HG02973 (cell line): ENCODE measurements around the gene MGST3.
"Not testable (repeated sequence)": the region's sequence is repeated elsewhere in the genome, so short reads cannot be mapped to it uniquely, and the experiment has no call there.

Experiments used
- ATAC-seq: cut with Tn5 transposase; IDR thresholded peaks from one replicate; pipeline ENCODE4 v1.9.1; 2021; ENCODE audit warnings: moderate library complexity; ENCODE audit not compliant: unreplicated experiment

The MGST3 gene

DNA sequence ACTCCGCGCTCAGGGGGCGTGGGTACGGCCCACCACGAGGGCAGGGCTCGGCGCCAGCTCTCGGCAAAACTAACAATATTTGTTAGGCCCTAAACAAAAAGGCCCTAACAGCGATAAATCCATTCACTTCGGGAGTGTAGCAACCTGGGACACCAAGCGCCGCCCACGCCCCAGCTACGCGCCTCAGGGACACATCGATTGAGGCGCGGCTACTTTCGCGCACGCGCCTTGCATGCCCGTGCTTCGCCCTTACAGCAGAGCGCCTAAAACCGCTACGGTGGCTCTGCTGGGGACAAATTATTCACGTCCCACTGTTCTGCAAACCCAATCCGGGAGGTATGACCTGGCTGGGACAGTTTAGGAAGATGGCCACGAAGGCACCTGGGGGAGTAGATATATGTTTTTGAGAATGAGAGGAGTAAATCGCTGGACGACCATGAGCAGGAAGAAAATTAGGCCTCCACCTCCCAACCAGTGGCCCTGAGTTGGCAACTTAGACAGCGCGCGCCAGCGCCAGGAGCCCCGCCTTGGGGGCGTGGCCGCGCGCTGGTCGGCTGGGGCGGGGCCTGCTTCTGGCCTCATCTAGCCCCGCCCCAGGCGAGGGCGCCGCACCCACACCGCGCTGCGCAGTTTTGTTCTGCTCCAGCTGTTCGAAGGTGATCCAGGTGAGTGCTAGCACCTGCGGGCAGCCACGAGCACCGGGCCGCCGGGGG, at the start of gene MGST3:
TSS of gene MGST3 (plus strand) at position 606 of the 713 bp plus-strand sequence. CDS start 18,614 bp downstream, outside the sequence.
- ATAC-seq, result peak; percentile 84

DNA sequence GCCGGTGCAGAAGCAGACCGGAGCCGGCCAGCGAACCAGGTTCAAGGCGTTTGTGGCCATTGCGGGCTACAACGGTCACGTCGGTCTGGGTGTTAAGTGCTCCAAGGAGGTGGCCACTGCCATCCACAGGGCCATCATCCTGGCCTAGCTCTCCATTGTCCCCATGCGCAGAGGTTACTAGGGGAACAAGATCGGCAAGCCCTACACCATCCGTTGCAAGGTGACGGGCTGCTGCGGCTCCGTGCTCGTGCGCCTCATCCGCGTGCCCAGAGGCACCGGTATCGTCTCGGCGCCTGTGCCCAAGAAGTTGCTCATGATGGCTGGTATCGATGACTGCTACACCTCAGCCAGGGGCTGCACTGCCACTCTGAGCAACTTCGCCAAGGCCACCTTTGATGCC, 49.1 kb upstream of the MGST3 start:
- ATAC-seq, result no peak

DNA sequence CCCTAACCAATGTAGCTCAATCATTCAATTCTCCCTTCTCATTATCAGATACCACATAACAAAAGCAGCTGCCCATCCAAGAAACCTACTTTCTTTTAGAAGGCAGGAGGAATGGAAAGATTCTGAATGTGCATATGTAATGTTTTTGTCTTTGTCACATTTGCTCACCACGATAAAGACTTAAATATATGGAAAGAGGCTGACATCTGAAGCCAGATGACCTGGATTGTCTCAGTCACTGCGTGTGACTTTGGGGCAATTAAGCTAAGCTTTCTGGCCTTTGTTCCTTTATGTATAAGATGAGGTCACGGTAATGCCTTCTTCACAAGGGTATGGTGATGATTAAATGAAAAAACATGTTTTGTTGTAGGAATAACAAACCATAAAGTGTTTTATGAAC, 44.6 kb upstream of the MGST3 start:
- no peak for ATAC-seq

DNA sequence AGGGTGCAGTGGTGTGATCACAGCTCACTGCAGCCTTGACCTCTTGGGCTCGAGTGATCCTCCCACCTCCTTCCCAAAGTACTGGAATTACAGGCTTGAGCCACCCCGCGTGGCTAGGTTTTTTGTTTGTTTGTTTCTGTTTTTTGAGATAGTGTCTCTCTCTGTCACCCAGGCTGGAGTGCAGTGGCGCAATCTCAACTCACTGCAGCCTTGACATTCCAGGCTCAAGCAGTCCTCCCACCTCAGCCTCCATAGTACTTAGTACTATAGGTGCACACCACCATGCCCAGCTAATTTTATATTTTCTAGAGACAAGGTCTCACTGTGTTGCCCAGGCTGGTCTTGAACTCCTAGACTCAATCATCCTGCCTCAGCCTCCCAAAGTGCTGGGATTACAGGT, 39.6 kb upstream of the MGST3 start:
- not testable (repeated sequence) for ATAC-seq

DNA sequence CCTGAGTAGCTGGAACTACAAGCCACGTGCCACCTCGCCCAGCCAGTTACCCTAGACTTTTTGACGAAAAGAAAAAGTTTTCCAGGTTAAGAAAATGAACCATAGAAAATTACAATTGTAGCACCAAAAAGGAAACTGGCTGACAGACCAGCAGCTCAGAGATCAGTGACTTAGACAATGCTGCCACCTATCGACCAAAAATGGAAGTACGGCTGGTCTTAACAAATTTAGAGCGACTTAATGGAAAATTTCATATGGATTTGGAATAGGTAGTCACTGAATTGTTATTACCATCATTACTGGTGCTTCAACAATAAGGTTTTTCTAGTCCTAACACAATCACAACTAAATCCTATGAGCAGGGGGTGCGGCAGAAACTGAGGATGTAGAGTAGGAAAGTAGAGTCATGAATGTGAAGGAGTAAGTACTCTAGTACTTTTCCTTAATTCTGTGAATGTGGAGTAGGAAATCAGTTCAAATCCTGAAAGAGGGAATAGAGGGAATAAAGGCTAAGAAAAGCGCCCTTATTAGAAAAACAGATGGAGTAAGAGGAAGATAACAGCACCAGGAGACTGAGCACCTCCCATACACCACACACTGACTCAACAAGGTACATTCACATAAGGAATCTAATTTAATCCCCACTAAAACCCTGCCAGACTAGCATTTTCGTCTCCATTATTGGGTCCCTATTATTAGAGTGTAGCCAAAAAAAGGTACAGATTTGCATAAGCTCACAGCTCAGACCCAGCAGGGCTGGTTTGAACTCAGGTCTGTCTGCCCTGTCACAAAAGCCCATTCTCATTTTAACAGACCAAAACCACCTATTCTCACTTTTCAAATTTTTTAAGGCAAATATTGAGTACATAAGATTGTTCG, 37.9 kb upstream of the MGST3 start:
- ATAC-seq, result no peak

DNA sequence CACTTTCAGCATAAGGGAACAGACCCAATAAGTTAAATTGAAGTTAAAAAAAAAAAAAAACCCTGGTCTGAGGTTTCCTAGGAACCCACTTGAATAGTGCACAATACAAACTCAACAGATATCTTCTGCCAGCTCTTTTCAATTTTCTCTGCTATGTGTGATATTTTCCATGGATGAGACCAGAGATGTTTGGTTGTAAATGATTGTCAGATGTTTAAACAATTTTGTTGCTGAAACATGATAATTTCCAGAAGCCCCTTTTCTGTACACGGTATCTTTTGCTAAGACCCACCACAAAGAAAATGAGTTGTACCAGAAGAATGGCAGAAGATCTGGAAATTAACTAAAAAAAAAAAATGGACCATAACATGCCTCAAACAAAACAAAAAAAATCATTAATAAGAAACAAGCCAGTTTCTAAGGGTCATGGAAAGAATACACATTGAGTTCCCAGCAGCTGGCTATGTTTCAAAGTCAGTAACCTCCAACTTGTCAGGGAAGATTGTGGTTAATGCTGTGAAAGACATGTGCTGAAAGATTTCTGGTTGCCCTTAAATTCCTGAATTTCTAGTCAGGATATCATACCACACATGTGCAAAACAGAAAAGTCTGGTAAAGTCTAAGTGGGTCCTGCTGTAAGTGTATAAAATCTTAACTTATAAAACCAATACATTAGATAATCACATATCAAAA, 35.6 kb upstream of the MGST3 start:
- ATAC-seq, result no peak

DNA sequence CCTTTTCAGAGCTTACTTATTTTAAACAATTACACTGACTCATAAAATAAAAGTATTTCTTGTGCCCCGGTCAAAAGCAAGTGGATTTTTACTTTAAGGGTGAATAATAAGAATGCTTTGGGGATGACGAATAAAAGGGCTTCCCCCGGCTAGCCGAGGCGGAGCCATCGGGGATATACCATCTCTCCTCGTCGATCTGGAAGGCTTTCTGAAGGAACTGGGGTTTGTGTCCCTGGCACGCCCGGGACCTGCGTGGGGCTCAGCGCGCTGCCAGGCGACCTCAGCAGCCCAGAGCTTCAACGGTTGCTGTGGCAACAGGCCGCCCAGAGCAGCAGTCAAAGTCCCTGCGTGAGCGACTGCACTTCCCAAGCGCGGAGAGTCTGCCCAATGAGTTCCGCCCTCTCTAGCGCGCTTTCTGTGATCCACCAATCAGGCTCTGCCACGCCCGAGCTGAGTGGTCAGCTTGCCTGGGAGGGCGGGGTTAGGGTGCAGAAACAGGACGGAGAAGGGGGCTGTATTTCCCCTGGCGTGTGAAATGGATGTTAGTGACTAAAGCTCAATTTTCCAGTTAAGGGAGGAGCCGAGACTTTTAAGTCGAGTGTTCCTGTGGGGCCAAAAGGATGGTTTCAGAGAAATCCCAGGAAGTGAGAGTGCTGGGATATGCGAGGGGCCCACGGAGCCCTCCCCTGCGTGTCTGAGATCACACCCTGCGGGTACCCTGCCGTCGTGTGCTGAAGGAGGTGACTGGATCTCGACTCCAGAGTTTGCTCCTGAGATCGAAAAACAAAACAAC, 33.0 kb upstream of the MGST3 start:
- peak; percentile 97 for ATAC-seq

DNA sequence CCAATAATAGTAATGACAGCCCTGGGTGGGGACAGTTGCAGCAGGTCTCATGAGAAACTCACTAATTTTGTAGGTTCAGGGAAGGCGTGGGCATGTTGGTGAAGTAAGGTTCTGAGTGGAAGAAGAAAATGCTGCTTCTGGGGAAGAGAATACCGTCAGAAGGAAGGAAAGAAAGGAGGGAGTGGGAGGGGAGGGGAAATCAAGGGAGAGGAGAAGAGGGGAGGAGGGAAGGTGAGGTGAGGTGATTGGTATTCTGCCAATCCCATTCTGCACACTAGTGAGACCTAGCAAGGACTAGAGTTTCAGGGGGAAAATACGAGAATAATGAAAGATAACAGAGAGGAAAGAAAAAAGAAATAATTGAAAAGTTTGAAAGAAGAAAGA, 32.4 kb upstream of the MGST3 start:
- no peak for ATAC-seq

DNA sequence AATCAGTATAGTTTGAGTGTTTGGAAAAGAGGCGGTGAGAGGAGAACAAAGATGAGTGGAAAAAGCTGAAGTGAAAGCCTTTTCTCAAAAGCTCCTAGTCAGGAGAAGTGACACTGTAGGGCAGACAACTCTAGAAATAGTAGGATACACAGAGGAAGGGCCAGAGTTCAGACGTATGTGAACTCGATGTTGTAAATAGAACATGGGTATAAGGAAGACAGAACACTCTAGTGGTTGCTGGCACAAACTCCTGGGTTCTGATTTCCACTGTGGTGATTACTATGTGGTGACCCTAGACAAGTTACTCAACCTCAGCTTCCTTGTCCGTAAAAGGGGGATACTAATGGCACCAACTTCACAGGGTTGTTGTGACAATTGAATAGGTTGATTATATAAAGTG, 30.2 kb upstream of the MGST3 start:
- ATAC-seq, result no peak

DNA sequence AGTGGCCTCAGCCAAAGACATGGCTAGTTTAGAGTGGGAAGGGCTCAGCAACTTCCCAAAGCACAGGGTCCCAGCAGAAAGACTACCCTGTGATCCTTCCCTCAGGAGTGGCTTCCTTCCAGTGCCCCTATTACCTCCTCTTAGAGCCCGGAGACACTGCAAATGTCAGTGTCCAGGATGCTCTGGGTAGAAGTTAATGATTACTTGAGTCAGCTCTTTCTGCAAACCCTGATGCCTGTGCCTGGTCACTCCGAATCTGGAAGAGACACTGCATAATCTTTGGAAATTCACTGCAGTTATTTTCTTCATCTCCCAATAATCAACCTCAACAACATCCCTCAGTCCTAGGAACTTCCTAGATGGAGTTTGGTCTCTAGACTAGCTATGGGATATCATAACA, 27.2 kb upstream of the MGST3 start:
- no peak for ATAC-seq

DNA sequence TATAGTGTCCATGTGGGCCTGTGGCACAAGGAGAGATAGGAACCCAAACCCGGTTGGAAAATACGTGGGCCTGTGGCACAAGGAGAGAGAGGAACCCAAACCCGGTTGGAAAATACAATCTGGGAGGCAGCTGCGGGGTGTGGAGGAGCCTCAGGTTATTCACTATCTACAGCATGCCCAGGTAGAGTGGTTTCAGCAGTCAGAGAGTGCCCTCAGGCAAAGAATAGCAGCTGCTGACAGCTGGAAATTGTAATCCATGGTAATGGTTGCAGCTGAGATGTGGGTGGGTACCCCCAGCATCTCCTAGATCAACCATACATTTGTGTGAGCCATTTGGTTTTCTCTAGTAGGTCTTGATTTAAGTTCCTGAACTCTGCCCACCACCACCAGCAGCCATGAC, 25.8 kb upstream of the MGST3 start:
- ATAC-seq, result no peak

DNA sequence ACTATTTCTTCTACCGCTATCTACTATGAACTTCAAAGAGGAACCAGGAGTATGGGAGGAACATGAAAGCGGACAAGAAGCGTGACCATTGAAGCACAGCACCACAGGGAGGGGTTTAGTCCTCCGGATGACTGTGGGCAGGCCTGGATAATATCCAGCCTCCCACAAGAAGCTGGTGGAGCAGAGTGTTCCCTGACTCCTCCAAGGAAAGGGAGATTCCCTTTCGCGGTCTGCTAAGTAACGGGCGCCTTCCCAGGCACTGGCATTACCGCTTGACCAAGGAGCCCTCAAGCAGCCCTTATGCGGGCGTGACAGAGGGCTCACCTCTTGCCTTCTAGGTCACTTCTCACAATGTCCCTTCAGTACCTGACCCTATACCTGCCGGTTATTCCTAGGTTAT, 24.4 kb upstream of the MGST3 start:
- ATAC-seq, result not testable (repeated sequence)

DNA sequence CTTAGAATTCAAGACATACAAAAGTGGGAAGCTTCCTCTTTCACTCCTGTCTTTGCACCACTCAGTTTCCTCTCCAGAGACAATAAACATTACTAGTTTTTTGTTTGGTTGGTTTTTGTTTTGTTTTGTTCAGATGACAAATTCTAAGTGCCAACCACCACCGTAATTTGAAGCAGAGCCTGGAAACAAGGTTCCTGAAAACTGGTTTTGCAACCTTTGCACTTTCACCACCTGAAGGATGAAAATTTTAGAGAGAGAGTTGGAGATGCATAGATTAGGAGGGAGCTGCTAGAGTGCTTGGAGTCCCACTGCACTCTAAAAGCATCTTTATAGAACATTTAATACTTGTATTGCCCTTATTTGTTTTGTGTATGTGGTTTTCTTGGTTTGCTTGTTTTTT, 20.2 kb upstream of the MGST3 start:
- no peak for ATAC-seq

DNA sequence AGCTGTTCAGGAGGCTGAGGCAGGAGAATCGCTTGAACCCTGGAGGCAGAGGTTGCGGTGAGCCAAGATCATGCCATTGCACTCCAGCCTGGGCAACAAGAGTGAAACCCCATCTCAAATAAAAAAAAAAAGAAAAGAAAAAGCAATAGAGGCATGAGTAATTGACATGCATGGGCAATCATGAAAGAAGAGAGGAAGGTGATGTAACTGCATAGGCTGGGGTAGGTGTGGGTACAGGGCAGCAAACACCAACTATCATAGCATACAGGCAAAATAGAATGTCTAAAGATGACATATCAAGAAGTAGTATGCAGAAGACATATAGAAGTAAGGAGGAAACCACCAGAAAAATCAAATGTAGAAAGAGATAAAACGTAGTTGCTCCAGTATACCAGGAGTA, 19.0 kb upstream of the MGST3 start:
- no peak for ATAC-seq

DNA sequence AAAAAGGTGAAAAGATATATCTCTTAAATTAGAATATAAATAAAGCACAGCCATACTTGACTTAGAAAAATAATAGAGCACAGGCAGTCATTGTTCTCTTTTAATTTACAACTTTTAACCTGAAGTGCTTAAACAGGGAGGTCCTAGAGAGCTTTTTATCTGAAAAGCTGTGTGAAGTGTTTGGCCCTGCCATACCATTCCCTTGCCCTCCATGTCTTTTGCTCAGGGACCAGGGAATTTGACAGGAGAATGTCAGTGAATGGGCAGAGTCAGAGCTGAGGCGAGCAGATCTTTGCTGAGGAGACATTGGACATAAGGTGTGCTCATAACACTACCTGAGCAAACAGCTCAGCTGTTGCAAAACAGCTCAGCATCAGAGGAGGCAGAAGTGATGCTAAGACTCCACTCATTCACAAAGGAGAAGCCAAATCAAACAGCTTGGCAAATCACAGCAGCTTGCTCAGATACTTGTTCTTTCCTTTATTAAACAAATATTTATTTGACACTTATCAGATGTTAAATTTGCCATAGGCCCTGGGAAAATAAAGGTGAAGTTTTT, 14.9 kb upstream of the MGST3 start:
- ATAC-seq, result no peak

DNA sequence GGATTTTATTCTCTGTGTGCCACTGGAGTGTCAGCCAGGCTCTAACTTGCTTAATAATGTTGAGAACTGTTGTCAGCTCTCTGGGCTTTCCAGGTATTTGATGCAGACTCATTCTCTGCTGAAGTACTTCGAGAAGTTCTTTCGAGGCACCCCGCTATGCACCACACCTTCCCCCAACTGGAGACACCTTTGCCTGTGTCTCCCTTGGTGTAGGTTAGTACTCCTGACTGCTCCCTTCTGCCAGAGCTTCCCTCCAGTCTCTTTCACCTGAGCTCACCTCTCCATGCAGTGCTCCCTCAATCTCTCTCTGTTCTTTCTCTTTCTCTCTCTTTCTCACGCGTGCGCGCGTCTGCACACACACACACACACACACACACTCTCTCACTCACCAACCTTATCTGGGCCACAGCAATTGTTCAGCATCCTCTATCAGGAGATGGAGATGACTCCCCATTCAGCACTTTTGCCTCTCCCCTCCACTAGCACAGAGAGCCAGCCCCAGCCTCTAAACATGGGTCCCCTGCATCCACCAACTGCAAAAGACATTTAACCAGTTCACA, 14.0 kb upstream of the MGST3 start:
- no peak for ATAC-seq

DNA sequence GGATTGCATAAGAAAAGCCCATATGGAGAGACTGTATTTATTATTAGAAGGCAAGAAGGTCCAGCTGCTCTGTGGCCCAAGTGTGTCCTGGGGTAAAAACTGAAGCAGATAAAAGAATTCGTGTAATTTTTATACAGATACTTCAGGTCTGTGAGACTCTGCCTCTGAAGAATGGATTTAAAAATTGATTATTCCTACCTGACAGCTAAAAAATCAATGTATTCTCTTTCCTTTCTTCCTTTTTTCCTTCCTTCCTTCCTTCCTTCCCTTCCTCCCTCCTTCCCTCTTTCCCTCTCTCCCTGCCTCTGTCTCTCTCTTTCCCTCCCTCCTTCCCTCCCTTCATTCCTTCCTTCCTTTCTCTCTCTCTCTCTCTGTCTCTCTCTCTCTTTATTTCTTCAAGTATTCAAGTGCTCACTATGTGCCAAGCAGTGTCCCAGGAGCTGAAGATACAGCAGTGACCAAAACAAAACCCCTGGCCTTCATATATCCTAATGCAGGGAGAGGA, 11.3 kb upstream of the MGST3 start:
- ATAC-seq, result no peak

DNA sequence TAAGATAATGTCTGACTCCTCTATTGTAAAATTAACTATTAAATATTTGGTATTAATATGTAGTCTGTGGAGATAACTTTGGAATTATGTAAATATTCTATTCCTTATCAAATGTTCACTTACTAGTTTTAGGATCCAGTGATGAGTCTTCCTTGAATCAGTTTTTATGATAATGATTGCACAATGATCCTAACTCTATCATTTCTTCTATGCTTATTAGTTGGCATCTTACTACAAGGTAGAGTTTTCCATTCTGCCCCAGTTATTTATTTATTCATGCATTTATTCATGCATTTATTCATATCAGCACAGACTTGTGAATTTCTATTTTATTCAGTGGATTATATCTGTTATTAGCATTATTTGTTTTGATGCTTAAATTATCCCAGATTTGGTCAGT, 7.4 kb upstream of the MGST3 start:
- no peak for ATAC-seq

DNA sequence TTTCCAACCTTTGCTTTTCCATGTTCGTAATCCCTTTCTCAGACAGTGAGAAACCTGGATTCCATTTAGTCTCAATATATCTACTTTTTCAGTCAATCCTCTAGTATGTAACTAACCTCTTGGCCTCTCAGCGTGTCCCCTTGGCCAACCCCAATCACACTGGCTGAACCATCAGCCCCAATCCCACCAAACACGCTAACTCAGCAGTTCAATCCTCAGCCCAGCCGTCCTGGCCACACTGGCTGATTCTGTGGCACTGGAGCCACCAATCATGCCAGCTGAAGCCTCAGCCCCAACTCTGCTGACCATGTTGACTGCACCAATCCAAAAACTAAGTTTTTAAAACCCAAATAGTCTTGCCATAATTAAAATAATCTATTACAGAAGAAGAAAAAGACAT, 6.6 kb upstream of the MGST3 start:
- no peak for ATAC-seq

DNA sequence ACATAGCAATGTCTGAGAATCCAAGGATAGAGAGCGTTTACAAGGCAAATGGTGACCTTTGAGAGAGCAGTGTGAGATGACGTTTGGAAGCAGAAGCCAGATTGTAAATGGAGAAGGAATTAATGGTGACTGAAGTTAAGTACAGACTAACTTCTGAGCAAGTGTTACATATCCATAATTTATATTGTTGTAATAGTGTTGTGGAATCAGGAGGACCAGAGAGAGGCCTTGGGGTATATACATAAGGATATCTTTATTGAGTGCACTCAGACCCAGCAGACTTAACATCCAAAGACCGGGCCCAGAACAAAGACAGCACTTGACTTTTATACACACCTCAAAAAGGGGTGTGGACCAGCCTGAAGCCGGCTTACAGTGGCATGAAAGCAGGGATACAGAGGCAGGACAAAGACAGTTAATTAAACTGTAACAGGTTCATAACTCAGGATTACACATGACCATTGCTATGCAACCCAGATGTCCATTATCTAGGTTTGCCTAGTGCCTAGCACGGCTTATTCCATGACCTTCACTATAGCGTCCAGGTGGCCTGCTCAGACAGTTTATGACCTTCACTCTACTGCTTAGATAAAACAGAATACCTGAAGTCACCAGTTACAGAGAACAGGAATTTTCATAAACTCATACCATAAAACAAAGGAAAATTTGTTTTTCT, 2.7 kb upstream of the MGST3 start:
- ATAC-seq, result no peak
